Prostate gland (tissue), 2 donors: ENCODE data around the gene NDRG3. TPM values are rescaled to one million over a fixed set of nuclear protein-coding genes. Genes with fewer than 3 reads are reported as not detected.

Experiments
- DNase-seq: peaks from one replicate; pipeline ENCODE4 v3.0.0-alpha.2; 2019; ENCODE audit warnings: low spot score
- H3K27ac ChIP-seq, 2 donors: fragments of 200-600 bp; sonication (generic); 2 replicates each; pipeline ENCODE4 v1.5.1; 2017 to 2019
- H3K27me3 ChIP-seq: fragments of 200-600 bp; sonication (generic); replicated peaks from 2 replicates; pipeline ENCODE4 v1.5.1; 2019; ENCODE audit not compliant: insufficient read depth
- H3K36me3 ChIP-seq, 2 donors: fragments of 200-600 bp; sonication (generic); 1 replicate in 1 of 2; 2 replicates in 1 of 2; pipeline versions ENCODE4 v1.5.1 to v1.8.1; 2017 to 2019
- H3K4me1 ChIP-seq: fragments of 200-600 bp; sonication (generic); replicated peaks from 2 replicates; pipeline ENCODE4 v1.5.1; 2019
- H3K4me3 ChIP-seq, 2 donors: fragments of 200-600 bp; sonication (generic); 2 replicates each; pipeline ENCODE4 v1.5.1; 2017 to 2019
- H3K9me3 ChIP-seq: fragments of 200-600 bp; sonication (generic); 2 replicates; pipeline ENCODE4 v1.5.1; 2017
- POLR2A ChIP-seq: fragments of 450-650 bp; IDR thresholded peaks from one replicate; pipeline ENCODE4 v1.6.1; 2016; ENCODE audit warnings: antibody characterized with exemption, mild to moderate bottlenecking
- POLR2AphosphoS5 ChIP-seq: sonication (generic); formaldehyde crosslinking; IDR thresholded peaks from one replicate; pipeline ENCODE4 v1.6.1; 2017; ENCODE audit warnings: antibody characterized with exemption
- WGBS: methylation state at CpG from one replicate; pipeline ENCODE4 v1.1.5; 2018; 5-methylcytosine and 5-hydroxymethylcytosine counted together
- intact Hi-C: fragments of 100-400 bp; cut with DNase I; formaldehyde crosslinking; loops from one replicate; pipeline ENCODE4 v1.14.2; 2022
- total RNA-seq, 2 donors: library from RNA; depleted of rRNA; stranded (reverse); fragments of >200 nt; gene quantifications; one replicate each; pipeline ENCODE4 v1.1.0, GENCODE V29; 2016
- TF ChIP-seq, protein P1 (sequence below), 4 experiments: fragments of 200-600 bp in 2 of 4; fragments of 450-650 bp in 2 of 4; sonication (generic) in 2 of 4; IDR thresholded peaks; 1 replicate in 3 of 4; 2 replicates in 1 of 4; pipeline ENCODE4 v1.5.1; 2016 to 2019; ENCODE audit warnings: antibody characterized with exemption in 4 of 4, mild to moderate bottlenecking in 2 of 4, moderate library complexity in 2 of 4

The NDRG3 gene
- total RNA-seq, 2 donors from 2014 or later: 42.8 to 127 TPM

DNA sequence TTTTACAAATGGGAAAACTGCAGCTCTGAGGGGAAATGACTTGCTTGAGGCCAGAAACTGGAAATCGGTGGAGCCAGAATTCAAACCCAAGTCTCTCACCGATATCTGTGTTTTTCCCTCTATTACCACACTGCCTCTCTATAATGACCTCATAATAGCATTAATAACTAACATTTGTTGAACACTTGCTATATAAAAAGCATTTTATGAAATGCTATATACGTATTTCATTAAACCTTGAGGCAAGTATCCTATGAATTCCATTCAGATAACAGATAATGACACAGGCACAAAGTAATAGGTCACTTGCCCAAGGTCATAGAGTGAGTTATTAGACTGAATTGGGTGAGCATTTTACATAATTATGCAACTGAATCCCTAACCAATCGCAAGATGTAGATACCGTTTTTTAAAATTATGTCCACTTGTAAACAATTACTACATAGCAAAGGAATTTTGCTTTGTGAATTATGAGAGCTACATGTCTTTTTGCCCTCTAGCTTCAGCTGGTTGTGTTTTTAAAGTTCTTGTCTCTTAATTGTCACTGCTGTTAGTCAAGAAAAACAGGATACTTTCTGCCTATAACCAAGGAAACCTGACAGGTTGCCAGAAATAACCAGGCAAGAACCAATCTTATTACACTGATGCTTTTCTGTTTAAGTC is 23.0 kb upstream of the NDRG3 start:
- 50% methylated on average over 5 of the region's 5 CpGs for WGBS

DNA sequence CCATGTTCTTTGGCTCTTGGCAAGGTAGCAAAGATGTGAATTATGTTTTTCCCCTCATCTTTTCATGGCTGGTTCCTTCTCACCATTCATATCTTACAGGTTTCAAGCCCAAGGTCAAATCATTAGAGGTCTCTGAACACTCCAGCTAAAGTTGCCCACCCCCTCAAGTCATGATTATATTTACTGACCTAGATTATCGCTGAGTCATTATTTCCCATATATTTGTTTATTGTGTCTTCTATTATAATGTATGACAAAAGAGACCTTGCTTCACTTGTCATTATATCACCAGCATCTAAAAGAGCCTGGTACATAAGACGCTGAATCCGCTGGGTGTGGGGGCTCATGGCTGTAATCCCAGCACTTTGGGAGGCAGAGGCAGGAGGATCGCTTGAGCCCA is 15.2 kb upstream of the NDRG3 start:
- TF ChIP-seq POLR2A (no peak), POLR2AphosphoS5 (no peak)
- TF ChIP-seq, protein P1, sequence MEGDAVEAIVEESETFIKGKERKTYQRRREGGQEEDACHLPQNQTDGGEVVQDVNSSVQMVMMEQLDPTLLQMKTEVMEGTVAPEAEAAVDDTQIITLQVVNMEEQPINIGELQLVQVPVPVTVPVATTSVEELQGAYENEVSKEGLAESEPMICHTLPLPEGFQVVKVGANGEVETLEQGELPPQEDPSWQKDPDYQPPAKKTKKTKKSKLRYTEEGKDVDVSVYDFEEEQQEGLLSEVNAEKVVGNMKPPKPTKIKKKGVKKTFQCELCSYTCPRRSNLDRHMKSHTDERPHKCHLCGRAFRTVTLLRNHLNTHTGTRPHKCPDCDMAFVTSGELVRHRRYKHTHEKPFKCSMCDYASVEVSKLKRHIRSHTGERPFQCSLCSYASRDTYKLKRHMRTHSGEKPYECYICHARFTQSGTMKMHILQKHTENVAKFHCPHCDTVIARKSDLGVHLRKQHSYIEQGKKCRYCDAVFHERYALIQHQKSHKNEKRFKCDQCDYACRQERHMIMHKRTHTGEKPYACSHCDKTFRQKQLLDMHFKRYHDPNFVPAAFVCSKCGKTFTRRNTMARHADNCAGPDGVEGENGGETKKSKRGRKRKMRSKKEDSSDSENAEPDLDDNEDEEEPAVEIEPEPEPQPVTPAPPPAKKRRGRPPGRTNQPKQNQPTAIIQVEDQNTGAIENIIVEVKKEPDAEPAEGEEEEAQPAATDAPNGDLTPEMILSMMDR (IDR thresholded peaks at IDR 0.05): no peak
- WGBS: 93% methylated on average over 4 of the region's 4 CpGs
- intact Hi-C loops: no loop called here

More for the DNA sequence above, 23.0 kb upstream of the NDRG3 start:
- H3K27me3 ChIP-seq: no peaks in the 10 kb centered on the region
- H3K27ac ChIP-seq: peak overlapping the region in 1 of 2 donors; percentile 16
- H3K36me3 ChIP-seq: no peaks in the 10 kb centered on the region
- no peak for DNase-seq
- no peaks in the 10 kb centered on the region for H3K9me3 ChIP-seq
- no peak for TF ChIP-seq POLR2A
- TF ChIP-seq, protein P1 (IDR thresholded peaks at IDR 0.05): no peak
- peak; percentile 10 for TF ChIP-seq POLR2AphosphoS5
- H3K4me3 ChIP-seq: no peak overlapping the region
- intact Hi-C loops: no loop called here
- no peaks in the 10 kb centered on the region for H3K4me1 ChIP-seq

DNA sequence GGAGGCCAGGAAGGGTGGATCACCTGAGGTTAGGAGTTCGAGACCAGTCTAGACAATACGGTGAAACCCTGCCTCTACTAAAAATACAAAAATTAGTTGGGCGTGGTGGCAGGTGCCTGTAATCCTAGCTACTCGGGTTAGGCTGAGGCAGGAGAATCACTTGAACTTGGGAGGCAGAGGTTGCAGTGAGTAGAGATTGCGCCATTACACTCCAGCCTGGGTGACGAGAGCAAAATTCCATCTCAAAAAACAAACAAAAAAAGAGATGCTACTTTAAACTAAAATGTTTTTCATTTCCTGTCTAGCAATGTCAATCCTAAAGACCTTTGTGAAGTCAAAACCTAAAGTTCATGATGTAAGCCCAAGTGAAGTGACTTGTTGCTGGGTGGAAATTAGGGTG is 14.8 kb upstream of the NDRG3 start:
- H3K4me1 ChIP-seq: no peaks in the 10 kb centered on the region
- no peaks in the 10 kb centered on the region for H3K9me3 ChIP-seq
- H3K27me3 ChIP-seq: no peaks in the 10 kb centered on the region
- TF ChIP-seq POLR2AphosphoS5 (no peak), POLR2A (no peak)
- TF ChIP-seq, protein P1 (IDR thresholded peaks at IDR 0.05): no peak
- no peaks in the 10 kb centered on the region for H3K36me3 ChIP-seq
- H3K27ac ChIP-seq: no peak overlapping the region
- WGBS: 90% methylated on average over 6 of the region's 6 CpGs
- no peak overlapping the region for H3K4me3 ChIP-seq
- intact Hi-C loops: no loop called here
- DNase-seq: no peak

More for the DNA sequence above, 15.2 kb upstream of the NDRG3 start:
- H3K36me3 ChIP-seq: no peaks in the 10 kb centered on the region
- no peaks in the 10 kb centered on the region for H3K4me1 ChIP-seq
- no peak for DNase-seq
- no peaks in the 10 kb centered on the region for H3K9me3 ChIP-seq
- H3K27ac ChIP-seq: no peak overlapping the region
- no peak overlapping the region for H3K4me3 ChIP-seq
- H3K27me3 ChIP-seq: no peaks in the 10 kb centered on the region

DNA sequence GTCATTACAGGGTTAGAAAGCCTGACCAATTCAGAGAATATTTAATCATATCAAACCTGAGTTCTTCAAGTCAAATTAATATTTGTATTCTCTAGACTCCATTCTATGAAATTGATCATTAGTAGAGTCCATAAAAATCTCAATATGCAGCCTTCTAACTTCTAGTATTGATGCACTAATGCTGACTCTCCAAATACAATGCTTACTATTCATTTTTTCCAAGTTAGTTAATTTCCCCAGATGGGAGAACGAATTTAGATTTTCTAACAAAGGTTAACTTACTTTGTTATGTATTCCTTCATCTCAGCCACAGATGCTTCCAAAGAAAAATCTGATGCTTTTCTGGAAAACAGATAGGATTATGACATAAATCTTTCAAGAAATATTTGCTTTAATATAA is 12.4 kb upstream of the NDRG3 start:
- TF ChIP-seq, protein P1 (IDR thresholded peaks at IDR 0.05): no peak
- no peak for TF ChIP-seq POLR2A
- no peak for TF ChIP-seq POLR2AphosphoS5
- no peaks in the 10 kb centered on the region for H3K27me3 ChIP-seq
- no peak overlapping the region for H3K4me3 ChIP-seq
- no peaks in the 10 kb centered on the region for H3K36me3 ChIP-seq
- no peak overlapping the region for H3K27ac ChIP-seq
- intact Hi-C loops: no loop called here
- WGBS: 93% methylated on average over 1 of the region's 1 CpG
- H3K9me3 ChIP-seq: no peaks in the 10 kb centered on the region
- no peak for DNase-seq
- no peaks in the 10 kb centered on the region for H3K4me1 ChIP-seq

DNA sequence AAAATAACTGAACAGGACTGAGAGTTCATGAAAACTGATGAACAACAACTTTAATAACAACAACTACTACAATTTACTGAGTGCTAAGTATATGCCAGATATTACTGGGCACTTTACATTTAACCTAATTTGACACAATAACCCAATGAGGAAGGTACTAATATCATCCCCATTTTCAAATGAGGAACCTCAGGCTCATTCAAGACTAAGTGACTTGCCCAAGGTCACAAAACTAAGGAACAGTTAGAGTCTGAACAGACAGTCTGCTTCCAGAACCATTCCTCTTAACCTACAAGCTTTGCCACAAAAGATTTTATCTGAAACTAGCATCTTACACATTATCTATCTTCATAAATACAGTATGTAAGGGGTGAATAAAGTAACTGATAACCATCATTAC is 10.6 kb upstream of the NDRG3 start:
- no peaks in the 10 kb centered on the region for H3K9me3 ChIP-seq
- no peak overlapping the region for H3K27ac ChIP-seq
- H3K36me3 ChIP-seq: no peaks in the 10 kb centered on the region
- intact Hi-C loops: no loop called here
- H3K27me3 ChIP-seq: no peaks in the 10 kb centered on the region
- TF ChIP-seq POLR2AphosphoS5 (no peak), POLR2A (no peak)
- TF ChIP-seq, protein P1 (IDR thresholded peaks at IDR 0.05): no peak
- H3K4me1 ChIP-seq: no peaks in the 10 kb centered on the region
- H3K4me3 ChIP-seq: no peak overlapping the region
- DNase-seq: no peak
